Skeletal muscle satellite cell (primary cell): ENCODE measurements around the gene FHDC1.

Experiments used
- H3K27me3 ChIP-seq: 2 replicates; pipeline ENCODE4 v1.7.0; 2013; ENCODE audit warnings: low read length; ENCODE audit not compliant: control insufficient read depth, insufficient read depth
- H3K36me3 ChIP-seq: 2 replicates; pipeline ENCODE4 v1.7.0; 2013; ENCODE audit warnings: mild to moderate bottlenecking, control low read depth, low read length; ENCODE audit not compliant: insufficient read depth
- H3K4me1 ChIP-seq: 2 replicates; pipeline ENCODE4 v1.7.0; 2013; ENCODE audit warnings: low read length; ENCODE audit not compliant: control insufficient read depth, insufficient read depth
- H3K4me2 ChIP-seq: 2 replicates; pipeline ENCODE4 v1.7.0; 2013; ENCODE audit warnings: mild to moderate bottlenecking, low read length
- H3K4me3 ChIP-seq: 2 replicates; pipeline ENCODE4 v1.7.0; 2013; ENCODE audit warnings: low read length
- H3K9ac ChIP-seq: 2 replicates; pipeline ENCODE4 v1.7.0; 2013; ENCODE audit warnings: mild to moderate bottlenecking, low read depth, low read length, moderate library complexity
- H3K9me3 ChIP-seq: replicated peaks from 2 replicates; pipeline ENCODE4 v1.7.0; 2013; ENCODE audit warnings: mild to moderate bottlenecking, control low read depth, low read length

The FHDC1 gene

DNA sequence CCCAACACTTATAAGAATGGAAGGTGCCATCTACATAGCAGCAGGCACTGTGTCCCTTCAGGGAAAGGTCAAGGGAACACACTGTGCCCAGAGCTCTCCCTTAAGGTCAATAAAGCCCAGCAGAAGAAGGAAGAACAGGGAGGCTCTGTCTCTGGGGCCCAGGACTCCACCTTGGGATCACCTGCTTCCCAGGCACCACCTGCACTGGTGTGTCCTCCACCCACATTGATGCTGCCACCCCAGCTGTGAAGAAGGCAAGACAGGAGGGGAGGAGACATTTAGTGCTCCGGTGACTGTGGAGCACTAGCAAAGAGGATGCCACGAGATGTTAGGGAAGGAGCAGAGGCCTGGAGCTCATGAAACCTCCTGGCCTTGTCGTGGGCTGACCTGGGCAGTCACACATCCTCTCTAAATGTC is 53.4 kb downstream of the FHDC1 start:
- Histone ChIP-seq H3K9me3 (no peaks in the 10 kb centered on the region), H3K4me2 (no peak overlapping the region), H3K27me3 (peaks cover 13% of the 10 kb centered on the region), H3K9ac (no peak overlapping the region), H3K4me3 (no peak overlapping the region), H3K4me1 (no peaks in the 10 kb centered on the region), H3K36me3 (no peaks in the 10 kb centered on the region)

DNA sequence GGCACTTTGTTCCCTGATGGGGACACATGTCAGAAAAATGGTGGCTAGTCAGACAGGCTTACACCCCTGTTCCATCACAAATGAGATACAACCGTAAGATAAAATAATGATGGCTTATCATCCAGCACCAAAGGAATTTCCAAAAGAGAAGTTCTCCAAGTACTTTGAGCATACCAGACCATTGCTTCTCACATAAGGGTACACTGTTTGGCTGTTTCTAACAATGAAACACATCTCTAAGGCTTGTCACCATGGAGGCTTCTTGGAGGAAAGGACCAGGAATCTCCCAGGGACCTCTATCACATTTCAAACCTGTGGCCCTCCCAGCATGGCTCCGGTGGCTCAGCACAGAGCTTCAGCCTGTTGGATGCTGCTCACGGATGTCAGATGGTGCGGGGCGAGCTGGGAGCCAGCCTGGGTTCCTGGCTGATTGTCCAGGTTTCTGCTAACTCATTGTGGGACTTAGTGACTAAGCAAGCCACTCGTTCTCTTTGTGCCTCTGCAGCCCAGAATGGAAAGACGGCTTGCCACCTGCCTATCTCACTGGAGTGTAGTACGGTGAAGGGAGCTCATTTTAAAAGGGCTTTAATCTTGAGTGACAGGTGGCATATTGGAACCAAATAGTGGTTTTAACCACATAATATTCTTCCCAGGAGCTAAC is 54.5 kb downstream of the FHDC1 start:
- H3K9ac ChIP-seq = no peak overlapping the region
- H3K4me3 ChIP-seq = no peak overlapping the region
- no peaks in the 10 kb centered on the region for H3K9me3 ChIP-seq
- H3K4me1 ChIP-seq = no peaks in the 10 kb centered on the region
- peaks cover 18% of the 10 kb centered on the region for H3K27me3 ChIP-seq
- H3K4me2 ChIP-seq = no peak overlapping the region
- H3K36me3 ChIP-seq = no peaks in the 10 kb centered on the region

- Histone ChIP-seq H3K27me3 (peaks cover 15% of the 10 kb centered on the region), H3K36me3 (no peaks in the 10 kb centered on the region), H3K9ac (no peak overlapping the region), H3K9me3 (no peaks in the 10 kb centered on the region), H3K4me2 (no peak overlapping the region), H3K4me3 (no peak overlapping the region), H3K4me1 (no peaks in the 10 kb centered on the region)
These were observed 55.3 kb downstream of the FHDC1 start for GRCh38 chr4:152991398-152991797.

DNA sequence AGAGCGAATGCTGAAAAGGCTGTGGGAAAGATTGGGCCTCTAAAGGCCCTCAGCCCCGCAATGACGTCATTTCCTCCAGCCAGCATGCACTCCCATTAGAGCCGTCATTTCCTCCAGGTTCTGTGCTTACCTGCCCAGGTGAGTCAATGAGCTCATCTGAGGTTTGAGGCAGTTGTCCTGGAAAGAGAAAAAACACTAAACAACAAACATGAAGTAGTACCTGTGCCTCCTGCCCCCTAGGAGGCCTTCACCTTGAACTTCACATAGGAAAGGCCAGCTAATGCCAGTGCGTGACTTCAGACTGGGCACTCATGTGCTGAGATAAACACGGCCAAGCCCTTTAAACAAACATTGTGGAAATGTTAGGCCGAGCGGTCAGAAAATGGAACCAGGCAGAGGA is 55.9 kb downstream of the FHDC1 start:
- Histone ChIP-seq H3K36me3 (no peaks in the 10 kb centered on the region), H3K9me3 (no peaks in the 10 kb centered on the region), H3K4me3 (no peak overlapping the region), H3K9ac (no peak overlapping the region), H3K4me1 (no peaks in the 10 kb centered on the region), H3K27me3 (peaks cover 14% of the 10 kb centered on the region), H3K4me2 (no peak overlapping the region)

DNA sequence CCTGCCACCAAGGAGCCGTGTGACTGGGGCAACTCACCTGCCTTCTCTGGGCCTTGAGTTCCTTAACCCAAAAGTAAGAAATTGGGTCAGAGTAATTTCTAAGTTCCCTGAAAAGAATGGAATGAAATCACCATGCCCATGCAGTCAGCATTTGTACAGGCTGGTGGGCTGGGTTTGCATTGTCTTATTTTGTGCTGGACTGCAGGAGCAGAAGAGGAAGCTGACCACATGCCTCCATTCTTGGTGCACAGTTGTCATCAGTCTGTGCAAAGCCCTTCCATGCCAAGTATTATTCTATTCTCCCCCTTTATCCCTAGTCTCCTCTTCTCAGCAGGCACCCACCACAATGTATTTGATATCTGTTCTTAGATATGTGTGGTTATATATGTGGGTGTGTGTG is 56.3 kb downstream of the FHDC1 start:
- Histone ChIP-seq H3K4me1 (no peaks in the 10 kb centered on the region), H3K4me2 (no peak overlapping the region), H3K27me3 (peaks cover 14% of the 10 kb centered on the region), H3K9me3 (no peaks in the 10 kb centered on the region), H3K9ac (no peak overlapping the region), H3K36me3 (no peaks in the 10 kb centered on the region), H3K4me3 (no peak overlapping the region)

DNA sequence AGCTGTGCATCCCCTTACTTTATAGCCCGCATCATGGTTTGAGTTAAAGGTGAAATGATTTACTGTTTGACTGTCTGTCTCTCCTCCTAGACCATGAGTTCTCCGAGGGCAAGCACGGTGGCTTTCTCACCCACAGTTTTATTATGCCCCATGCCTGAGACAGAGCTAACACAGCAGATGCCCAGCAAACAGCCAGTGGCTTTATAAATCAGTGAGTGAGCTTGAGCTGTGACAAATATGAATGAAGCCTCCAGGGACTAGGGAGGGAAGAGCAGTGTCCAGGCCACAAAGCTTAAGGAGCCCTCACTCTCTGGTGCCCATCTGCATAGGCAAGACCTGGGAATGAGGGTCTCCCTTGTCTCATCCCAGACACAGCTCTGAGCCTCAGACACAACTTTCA is 57.9 kb downstream of the FHDC1 start:
- H3K4me2 ChIP-seq = no peak overlapping the region
- H3K27me3 ChIP-seq = peaks cover 14% of the 10 kb centered on the region
- H3K4me1 ChIP-seq = no peaks in the 10 kb centered on the region
- no peak overlapping the region for H3K4me3 ChIP-seq
- H3K9ac ChIP-seq = no peak overlapping the region
- H3K9me3 ChIP-seq = no peaks in the 10 kb centered on the region
- H3K36me3 ChIP-seq = no peaks in the 10 kb centered on the region

- Histone ChIP-seq H3K4me3 (no peak overlapping the region), H3K9ac (no peak overlapping the region), H3K4me1 (no peaks in the 10 kb centered on the region), H3K9me3 (no peaks in the 10 kb centered on the region), H3K27me3 (peaks cover 14% of the 10 kb centered on the region), H3K36me3 (no peaks in the 10 kb centered on the region), H3K4me2 (no peak overlapping the region)
These were observed 60.0 kb downstream of the FHDC1 start for GRCh38 chr4:152996111-152996571.

DNA sequence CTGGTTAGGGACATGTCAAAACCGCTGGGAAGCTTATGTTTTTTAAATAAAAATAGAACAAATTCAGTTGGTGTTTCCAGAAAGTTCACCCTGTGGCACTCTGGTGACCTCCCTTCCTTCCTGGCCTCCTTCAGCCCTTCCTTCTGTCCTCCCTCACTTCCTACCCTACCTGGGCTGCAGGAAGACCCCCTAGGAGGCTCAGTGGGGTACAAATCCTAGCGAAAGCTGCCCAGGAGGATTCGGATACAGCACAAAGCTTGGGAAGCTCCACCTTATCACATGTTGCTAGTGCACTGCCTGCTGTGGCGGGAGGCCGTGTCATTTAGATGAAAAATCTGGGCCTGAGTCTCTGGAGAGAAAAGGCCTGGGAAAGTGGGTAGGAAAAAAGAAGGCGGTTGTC is 60.5 kb downstream of the FHDC1 start:
- Histone ChIP-seq H3K27me3 (peaks cover 14% of the 10 kb centered on the region), H3K9ac (no peak overlapping the region), H3K4me3 (no peak overlapping the region), H3K4me2 (no peak overlapping the region), H3K9me3 (no peaks in the 10 kb centered on the region), H3K4me1 (no peaks in the 10 kb centered on the region), H3K36me3 (no peaks in the 10 kb centered on the region)

DNA sequence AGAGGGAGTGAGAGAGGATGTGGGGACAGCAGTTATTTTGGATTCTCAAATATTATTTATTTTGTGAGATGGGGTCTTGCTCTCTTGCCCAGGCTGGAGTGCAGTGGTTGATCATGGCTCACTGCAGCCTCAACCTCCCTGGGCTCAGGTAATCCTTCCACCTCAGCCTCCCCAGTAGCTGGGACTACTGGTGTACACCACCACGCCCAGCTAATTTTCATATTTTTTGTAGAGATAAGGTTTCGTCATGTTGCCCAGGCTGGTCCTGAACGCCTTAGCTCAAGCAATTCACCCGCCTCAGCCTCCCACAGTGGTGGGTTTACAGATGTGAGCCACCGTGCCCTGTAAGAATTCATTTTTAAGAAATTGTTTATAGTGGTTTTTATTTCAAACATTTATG is 61.2 kb downstream of the FHDC1 start:
- H3K9ac ChIP-seq = no peak overlapping the region
- no peak overlapping the region for H3K4me3 ChIP-seq
- H3K27me3 ChIP-seq = peaks cover 14% of the 10 kb centered on the region
- no peaks in the 10 kb centered on the region for H3K36me3 ChIP-seq
- no peak overlapping the region for H3K4me2 ChIP-seq
- no peaks in the 10 kb centered on the region for H3K9me3 ChIP-seq
- H3K4me1 ChIP-seq = no peaks in the 10 kb centered on the region

- Histone ChIP-seq H3K4me1 (no peaks in the 10 kb centered on the region), H3K4me3 (no peak overlapping the region), H3K36me3 (no peaks in the 10 kb centered on the region), H3K4me2 (no peak overlapping the region), H3K9ac (no peak overlapping the region), H3K9me3 (no peaks in the 10 kb centered on the region), H3K27me3 (peaks cover 14% of the 10 kb centered on the region)
These were observed 61.8 kb downstream of the FHDC1 start for GRCh38 chr4:152997771-152998487.

GRCh38 chr4:152998861-152999260 is 62.7 kb downstream of the FHDC1 start:
- Histone ChIP-seq H3K36me3 (no peaks in the 10 kb centered on the region), H3K9ac (no peak overlapping the region)

More at GRCh38 chr4:152998861-152999260, 62.7 kb downstream of the FHDC1 start:
- Histone ChIP-seq H3K4me2 (no peak overlapping the region), H3K4me1 (no peaks in the 10 kb centered on the region), H3K4me3 (no peak overlapping the region), H3K27me3 (peaks cover 14% of the 10 kb centered on the region), H3K9me3 (no peaks in the 10 kb centered on the region)
